Measurements from ENCODE around the gene TSNAXIP1. TPM values are rescaled to one million over a fixed set of nuclear protein-coding genes. Genes with fewer than 3 reads are reported as not detected.

TSNAXIP1 gene
- total and polyA plus RNA-seq, 10 of the 15 experiments (the other 5 are each of a cell fraction or from before 2014, with no cell fraction given): 0.09 to 0.63 (median 0.37) TPM; not detected in 1

DNA sequence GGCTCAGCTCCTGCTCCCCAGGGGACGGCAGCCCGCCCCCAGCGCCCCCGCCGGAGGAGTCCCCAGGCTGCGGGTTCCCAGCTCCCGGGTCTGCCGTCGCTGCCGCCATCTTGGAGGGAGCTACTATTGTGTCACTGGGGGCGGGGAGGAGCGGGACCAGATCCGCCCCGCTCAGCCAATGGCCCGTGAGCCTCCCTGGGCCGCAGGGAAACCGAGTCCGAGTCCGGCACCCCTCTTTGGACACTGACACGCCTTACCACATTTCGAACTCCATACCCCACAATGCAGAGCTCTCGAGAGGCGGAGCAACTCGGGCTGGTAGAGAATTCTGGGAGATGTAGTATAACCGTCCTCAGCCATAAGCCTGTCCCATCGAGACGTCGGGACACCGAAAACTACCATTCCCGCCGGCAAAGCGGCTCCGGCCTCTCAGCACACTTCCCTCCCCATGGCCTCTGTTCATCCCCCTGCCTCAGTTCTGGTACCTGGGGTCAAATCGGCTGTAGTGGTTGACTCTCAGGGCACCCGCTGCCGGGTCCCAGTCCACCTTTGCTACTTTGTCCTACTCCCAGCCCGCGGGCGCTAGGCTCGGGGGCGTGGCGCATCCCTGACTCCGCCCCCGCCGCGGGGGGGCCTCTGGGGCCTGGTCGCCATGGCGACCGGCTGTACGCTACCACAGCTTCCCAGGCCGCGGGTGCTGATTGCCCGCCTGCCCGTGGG is at the start of gene TSNAXIP1, which contains the start of gene RANBP10 (continued):
- TF ChIP-seq RB1 (IDR thresholded peaks at IDR 0.05; ENCODE audit: borderline replicate concordance) (peak; percentile 67; the same call in 1 of the 2 replicates), SPI1 (IDR thresholded peaks at IDR 0.05; ENCODE audit: borderline replicate concordance, insufficient read depth, low read depth, low read length) (peak; percentile 63), HDAC2 (IDR thresholded peaks at IDR 0.05) (no peak), ATF7 (IDR thresholded peaks at IDR 0.05; ENCODE audit: low read depth) (peak; percentile 52), KDM1A (IDR thresholded peaks at IDR 0.05; ENCODE audit: borderline replicate concordance) (no peak), YY1 (IDR thresholded peaks at IDR 0.05; ENCODE audit: low read depth, low read length) (peak; percentile 98), TAF1 (IDR thresholded peaks at IDR 0.05; ENCODE audit: borderline replicate concordance, low read depth, low read length) (peak; percentile 100), HDAC6 (IDR thresholded peaks at IDR 0.05; ENCODE audit: unreplicated experiment) (no peak), IKZF2 (IDR thresholded peaks at IDR 0.05) (no peak), NRF1 (conservative IDR thresholded peaks at IDR 0.05; ENCODE audit: low read depth, low read length) (no peak), CHD4 (IDR thresholded peaks at IDR 0.05) (no peak), CHD1 (IDR thresholded peaks at IDR 0.05; ENCODE audit: low read depth, low read length) (no peak), SMAD1 (IDR thresholded peaks at IDR 0.05; ENCODE audit: low read depth, partially characterized antibody) (no peak), TBL1XR1 (IDR thresholded peaks at IDR 0.05; ENCODE audit: low read depth, low read length) (peak; percentile 80), ZNF207 (IDR thresholded peaks at IDR 0.05; ENCODE audit: borderline replicate concordance) (0 out of 2 replicates have a peak, but pooled peaks have one; percentile 85), ASH2L (IDR thresholded peaks at IDR 0.05; ENCODE audit: borderline replicate concordance, low read depth) (peak; percentile 77; the same call in 1 of the 2 replicates), SIN3A (IDR thresholded peaks at IDR 0.05; ENCODE audit: low read depth, low read length) (peak; percentile 96), ZNF622 (IDR thresholded peaks at IDR 0.05) (no peak), STAT3 (IDR thresholded peaks at IDR 0.05; ENCODE audit: low read depth, low read length) (no peak), POLR2AphosphoS2 (IDR thresholded peaks at IDR 0.05; ENCODE audit: low read depth, low read length) (no peak)
- TF ChIP-seq, protein P1, sequence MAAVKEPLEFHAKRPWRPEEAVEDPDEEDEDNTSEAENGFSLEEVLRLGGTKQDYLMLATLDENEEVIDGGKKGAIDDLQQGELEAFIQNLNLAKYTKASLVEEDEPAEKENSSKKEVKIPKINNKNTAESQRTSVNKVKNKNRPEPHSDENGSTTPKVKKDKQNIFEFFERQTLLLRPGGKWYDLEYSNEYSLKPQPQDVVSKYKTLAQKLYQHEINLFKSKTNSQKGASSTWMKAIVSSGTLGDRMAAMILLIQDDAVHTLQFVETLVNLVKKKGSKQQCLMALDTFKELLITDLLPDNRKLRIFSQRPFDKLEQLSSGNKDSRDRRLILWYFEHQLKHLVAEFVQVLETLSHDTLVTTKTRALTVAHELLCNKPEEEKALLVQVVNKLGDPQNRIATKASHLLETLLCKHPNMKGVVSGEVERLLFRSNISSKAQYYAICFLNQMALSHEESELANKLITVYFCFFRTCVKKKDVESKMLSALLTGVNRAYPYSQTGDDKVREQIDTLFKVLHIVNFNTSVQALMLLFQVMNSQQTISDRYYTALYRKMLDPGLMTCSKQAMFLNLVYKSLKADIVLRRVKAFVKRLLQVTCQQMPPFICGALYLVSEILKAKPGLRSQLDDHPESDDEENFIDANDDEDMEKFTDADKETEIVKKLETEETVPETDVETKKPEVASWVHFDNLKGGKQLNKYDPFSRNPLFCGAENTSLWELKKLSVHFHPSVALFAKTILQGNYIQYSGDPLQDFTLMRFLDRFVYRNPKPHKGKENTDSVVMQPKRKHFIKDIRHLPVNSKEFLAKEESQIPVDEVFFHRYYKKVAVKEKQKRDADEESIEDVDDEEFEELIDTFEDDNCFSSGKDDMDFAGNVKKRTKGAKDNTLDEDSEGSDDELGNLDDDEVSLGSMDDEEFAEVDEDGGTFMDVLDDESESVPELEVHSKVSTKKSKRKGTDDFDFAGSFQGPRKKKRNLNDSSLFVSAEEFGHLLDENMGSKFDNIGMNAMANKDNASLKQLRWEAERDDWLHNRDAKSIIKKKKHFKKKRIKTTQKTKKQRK (IDR thresholded peaks at IDR 0.05; ENCODE audit: low read depth, low read length): no peak
- TF ChIP-seq, protein P2, sequence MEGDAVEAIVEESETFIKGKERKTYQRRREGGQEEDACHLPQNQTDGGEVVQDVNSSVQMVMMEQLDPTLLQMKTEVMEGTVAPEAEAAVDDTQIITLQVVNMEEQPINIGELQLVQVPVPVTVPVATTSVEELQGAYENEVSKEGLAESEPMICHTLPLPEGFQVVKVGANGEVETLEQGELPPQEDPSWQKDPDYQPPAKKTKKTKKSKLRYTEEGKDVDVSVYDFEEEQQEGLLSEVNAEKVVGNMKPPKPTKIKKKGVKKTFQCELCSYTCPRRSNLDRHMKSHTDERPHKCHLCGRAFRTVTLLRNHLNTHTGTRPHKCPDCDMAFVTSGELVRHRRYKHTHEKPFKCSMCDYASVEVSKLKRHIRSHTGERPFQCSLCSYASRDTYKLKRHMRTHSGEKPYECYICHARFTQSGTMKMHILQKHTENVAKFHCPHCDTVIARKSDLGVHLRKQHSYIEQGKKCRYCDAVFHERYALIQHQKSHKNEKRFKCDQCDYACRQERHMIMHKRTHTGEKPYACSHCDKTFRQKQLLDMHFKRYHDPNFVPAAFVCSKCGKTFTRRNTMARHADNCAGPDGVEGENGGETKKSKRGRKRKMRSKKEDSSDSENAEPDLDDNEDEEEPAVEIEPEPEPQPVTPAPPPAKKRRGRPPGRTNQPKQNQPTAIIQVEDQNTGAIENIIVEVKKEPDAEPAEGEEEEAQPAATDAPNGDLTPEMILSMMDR (IDR thresholded peaks at IDR 0.05 in 2 of 3, conservative IDR thresholded peaks at IDR 0.05 in 1 of 3; ENCODE audit: control insufficient read depth in 2 of 3, extremely low read depth in 1 of 3, insufficient read depth in 1 of 3, low read depth in 3 of 3, low read length in 3 of 3): no peak
- TF ChIP-seq, protein P3, sequence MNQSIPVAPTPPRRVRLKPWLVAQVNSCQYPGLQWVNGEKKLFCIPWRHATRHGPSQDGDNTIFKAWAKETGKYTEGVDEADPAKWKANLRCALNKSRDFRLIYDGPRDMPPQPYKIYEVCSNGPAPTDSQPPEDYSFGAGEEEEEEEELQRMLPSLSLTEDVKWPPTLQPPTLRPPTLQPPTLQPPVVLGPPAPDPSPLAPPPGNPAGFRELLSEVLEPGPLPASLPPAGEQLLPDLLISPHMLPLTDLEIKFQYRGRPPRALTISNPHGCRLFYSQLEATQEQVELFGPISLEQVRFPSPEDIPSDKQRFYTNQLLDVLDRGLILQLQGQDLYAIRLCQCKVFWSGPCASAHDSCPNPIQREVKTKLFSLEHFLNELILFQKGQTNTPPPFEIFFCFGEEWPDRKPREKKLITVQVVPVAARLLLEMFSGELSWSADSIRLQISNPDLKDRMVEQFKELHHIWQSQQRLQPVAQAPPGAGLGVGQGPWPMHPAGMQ (IDR thresholded peaks at IDR 0.05; ENCODE audit: borderline replicate concordance): no peak
- TF ChIP-seq, protein P4, sequence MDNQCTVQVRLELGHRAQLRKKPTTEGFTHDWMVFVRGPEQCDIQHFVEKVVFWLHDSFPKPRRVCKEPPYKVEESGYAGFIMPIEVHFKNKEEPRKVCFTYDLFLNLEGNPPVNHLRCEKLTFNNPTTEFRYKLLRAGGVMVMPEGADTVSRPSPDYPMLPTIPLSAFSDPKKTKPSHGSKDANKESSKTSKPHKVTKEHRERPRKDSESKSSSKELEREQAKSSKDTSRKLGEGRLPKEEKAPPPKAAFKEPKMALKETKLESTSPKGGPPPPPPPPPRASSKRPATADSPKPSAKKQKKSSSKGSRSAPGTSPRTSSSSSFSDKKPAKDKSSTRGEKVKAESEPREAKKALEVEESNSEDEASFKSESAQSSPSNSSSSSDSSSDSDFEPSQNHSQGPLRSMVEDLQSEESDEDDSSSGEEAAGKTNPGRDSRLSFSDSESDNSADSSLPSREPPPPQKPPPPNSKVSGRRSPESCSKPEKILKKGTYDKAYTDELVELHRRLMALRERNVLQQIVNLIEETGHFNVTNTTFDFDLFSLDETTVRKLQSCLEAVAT (IDR thresholded peaks at IDR 0.05): no peak; the same call in 1 of the 2 replicates
